ENCODE data around the gene SLC22A23. TPM values are rescaled to one million over a fixed set of nuclear protein-coding genes. Genes with fewer than 3 reads are reported as not detected.

The SLC22A23 gene
- total RNA-seq, 3 donors from 2014 or later = 61.5 to 160 (median 74.7) TPM

GRCh38 chr6:3293271-3294155 lies 163.3 kb downstream of the SLC22A23 start:
- no peaks in the 10 kb centered on the region for H3K36me3 ChIP-seq (ENCODE audit: low read depth)
- no peaks in the 10 kb centered on the region for H3K9me3 ChIP-seq
- no peak for TF ChIP-seq CTCF (IDR thresholded peaks at IDR 0.05)
- intact Hi-C loops (cut with DNase I, micrococcal nuclease) = no loop called here
- no peak overlapping the region for H3K4me3 ChIP-seq
- DNase-seq (peak in 1 of 3 donors; percentile 27), ATAC-seq (no peak)
- no peaks in the 10 kb centered on the region for H3K4me1 ChIP-seq (ENCODE audit: low read depth)

GRCh38 chr6:3292431-3293197 lies 164.2 kb downstream of the SLC22A23 start:
- intact Hi-C loops (cut with DNase I, micrococcal nuclease) = no loop called here
- ATAC-seq = no peak
- no peaks in the 10 kb centered on the region for H3K4me1 ChIP-seq (ENCODE audit: low read depth)
- DNase-seq = no peak
- H3K36me3 ChIP-seq (ENCODE audit: low read depth) = no peaks in the 10 kb centered on the region
- no peak overlapping the region for H3K4me3 ChIP-seq
- no peak for TF ChIP-seq CTCF (IDR thresholded peaks at IDR 0.05)
- no peaks in the 10 kb centered on the region for H3K9me3 ChIP-seq

GRCh38 chr6:3291987-3292386 lies 164.9 kb downstream of the SLC22A23 start:
- TF ChIP-seq CTCF (IDR thresholded peaks at IDR 0.05) = no peak
- DNase-seq = no peak
- H3K36me3 ChIP-seq (ENCODE audit: low read depth) = no peaks in the 10 kb centered on the region
- intact Hi-C loops (cut with DNase I, micrococcal nuclease) = no loop called here
- H3K4me3 ChIP-seq = no peak overlapping the region
- H3K4me1 ChIP-seq (ENCODE audit: low read depth) = no peaks in the 10 kb centered on the region
- ATAC-seq = no peak
- no peaks in the 10 kb centered on the region for H3K9me3 ChIP-seq

GRCh38 chr6:3291346-3291745 lies 165.5 kb downstream of the SLC22A23 start:
- intact Hi-C loops (cut with DNase I, micrococcal nuclease) = no loop called here
- Histone ChIP-seq H3K4me1 (ENCODE audit: low read depth) (no peaks in the 10 kb centered on the region), H3K9me3 (no peaks in the 10 kb centered on the region), H3K36me3 (ENCODE audit: low read depth) (no peaks in the 10 kb centered on the region), H3K4me3 (no peak overlapping the region)
- ATAC-seq (no peak), DNase-seq (no peak)
- no peak for TF ChIP-seq CTCF (IDR thresholded peaks at IDR 0.05)

- no peak for ATAC-seq
- intact Hi-C loops (cut with DNase I, micrococcal nuclease) = no loop called here
Observed at GRCh38 chr6:3290931-3291211, 166.0 kb downstream of the SLC22A23 start.

More at GRCh38 chr6:3290931-3291211, 166.0 kb downstream of the SLC22A23 start:
- no peak for TF ChIP-seq CTCF (IDR thresholded peaks at IDR 0.05)
- no peaks in the 10 kb centered on the region for H3K9me3 ChIP-seq
- no peak for DNase-seq
- no peaks in the 10 kb centered on the region for H3K36me3 ChIP-seq (ENCODE audit: low read depth)
- no peaks in the 10 kb centered on the region for H3K4me1 ChIP-seq (ENCODE audit: low read depth)
- no peak overlapping the region for H3K4me3 ChIP-seq

All from mucosa of descending colon (tissue), 3 donors.